GM19463 (cell line): ENCODE measurements around the gene RSU1.
"Not testable (repeated sequence)": the region's sequence is repeated elsewhere in the genome, so short reads cannot be mapped to it uniquely, and the experiment has no call there.

Experiments
- ATAC-seq: cut with Tn5 transposase; IDR thresholded peaks from one replicate; pipeline ENCODE4 v1.9.1; 2021; ENCODE audit warnings: mild to moderate bottlenecking, moderate library complexity; ENCODE audit not compliant: unreplicated experiment

Gene RSU1

GRCh38 chr10:16788125-16788524 is 29.1 kb downstream of the RSU1 start:
- peak; percentile 42 for ATAC-seq

- ATAC-seq = peak; percentile 82
These were observed 29.8 kb downstream of the RSU1 start for GRCh38 chr10:16787361-16787791.

GRCh38 chr10:16780338-16780880 is 36.8 kb downstream of the RSU1 start:
- ATAC-seq = no peak

GRCh38 chr10:16779384-16779915 is 37.8 kb downstream of the RSU1 start:
- ATAC-seq = peak; percentile 87

GRCh38 chr10:16777473-16778370 is 39.5 kb downstream of the RSU1 start:
- ATAC-seq = no peak

- ATAC-seq = no peak
These were observed 40.3 kb downstream of the RSU1 start for GRCh38 chr10:16776896-16777295.

- no peak for ATAC-seq
These were observed 43.9 kb downstream of the RSU1 start for GRCh38 chr10:16773334-16773733.

- ATAC-seq = peak; percentile 73
These were observed 46.6 kb downstream of the RSU1 start for GRCh38 chr10:16770670-16771069.

- no peak for ATAC-seq
These were observed 47.1 kb downstream of the RSU1 start for GRCh38 chr10:16770141-16770540.

GRCh38 chr10:16769331-16769730 is 47.9 kb downstream of the RSU1 start:
- no peak for ATAC-seq

GRCh38 chr10:16768702-16769101 is 48.5 kb downstream of the RSU1 start:
- no peak for ATAC-seq

GRCh38 chr10:16765509-16766375 is 51.5 kb downstream of the RSU1 start:
- ATAC-seq = peak; percentile 65

GRCh38 chr10:16761300-16761699 is 55.9 kb downstream of the RSU1 start:
- no peak for ATAC-seq

GRCh38 chr10:16756561-16757221 is 60.5 kb downstream of the RSU1 start:
- no peak for ATAC-seq

- no peak for ATAC-seq
These were observed 62.5 kb downstream of the RSU1 start for GRCh38 chr10:16754765-16755164.

- ATAC-seq = not testable (repeated sequence)
These were observed 64.4 kb downstream of the RSU1 start for GRCh38 chr10:16752849-16753248.

- ATAC-seq = no peak
These were observed 65.1 kb downstream of the RSU1 start for GRCh38 chr10:16752099-16752498.

GRCh38 chr10:16751244-16751643 is 66.0 kb downstream of the RSU1 start:
- no peak for ATAC-seq

GRCh38 chr10:16750461-16750860 is 66.8 kb downstream of the RSU1 start:
- ATAC-seq = no peak

GRCh38 chr10:16748749-16749148 is 68.5 kb downstream of the RSU1 start:
- ATAC-seq = no peak

GRCh38 chr10:16746856-16747255 is 70.4 kb downstream of the RSU1 start:
- ATAC-seq = no peak
